Natural killer cell (primary cell): ENCODE data around the gene ANGPTL4. TPM values are rescaled to one million over a fixed set of nuclear protein-coding genes. Genes with fewer than 3 reads are reported as not detected.
"Not testable (repeated sequence)": the region's sequence is repeated elsewhere in the genome, so short reads cannot be mapped to it uniquely, and the experiment has no call there.

ENCODE experiments used
- ATAC-seq, 3 donors: fragments of 150-1000 bp in 2 of 3; fragments of 200-7000 bp in 1 of 3; cut with Tn5 transposase; 1 replicate in 1 of 3; 2 replicates in 2 of 3; pipeline ENCODE4 v1.10.0; 2021; ENCODE audit warnings: mild to moderate bottlenecking in 2 of 3, moderate library complexity in 2 of 3
- DNase-seq, 2 donors: peaks; one replicate each; pipeline versions ENCODE4 v3.0.0 to v3.0.0-alpha.2; 2013 to 2021; ENCODE audit warnings: mixed read lengths in 1 of 2
- H3K27ac ChIP-seq: one replicate; pipeline ENCODE4 v1.5.1; 2013; ENCODE audit warnings: mild to moderate bottlenecking, low read length
- H3K27me3 ChIP-seq: one replicate; pipeline ENCODE4 v1.6.1; 2013; ENCODE audit warnings: low read length; ENCODE audit not compliant: control insufficient read depth, insufficient read depth
- H3K36me3 ChIP-seq: one replicate; pipeline ENCODE4 v1.6.1; 2013; ENCODE audit warnings: low read length; ENCODE audit not compliant: control insufficient read depth, insufficient read depth
- H3K4me1 ChIP-seq: one replicate; pipeline ENCODE4 v1.6.1; 2013; ENCODE audit warnings: low read length; ENCODE audit not compliant: control insufficient read depth, insufficient read depth
- H3K4me3 ChIP-seq: one replicate; pipeline ENCODE4 v1.5.1; 2013; ENCODE audit warnings: low read length
- H3K9me3 ChIP-seq: one replicate; pipeline ENCODE4 v1.6.1; 2013; ENCODE audit warnings: low read length; ENCODE audit not compliant: control insufficient read depth, insufficient read depth
- H3K27ac Mint-ChIP-seq, 2 donors: one replicate each; pipeline ENCODE4 v1.8.0; 2022; ENCODE audit warnings: mild to moderate bottlenecking in 2 of 2, mixed read lengths in 2 of 2, moderate library complexity in 1 of 2
- H3K27me3 Mint-ChIP-seq, 2 donors: one replicate each; pipeline ENCODE4 v1.8.0; 2022; ENCODE audit warnings: low read depth in 2 of 2, mixed read lengths in 2 of 2
- H3K36me3 Mint-ChIP-seq: one replicate; pipeline ENCODE4 v1.8.0; 2022; ENCODE audit warnings: mixed read lengths
- H3K4me1 Mint-ChIP-seq, 2 donors: one replicate each; pipeline ENCODE4 v1.8.0; 2022; ENCODE audit warnings: mixed read lengths in 2 of 2
- H3K4me3 Mint-ChIP-seq: one replicate; pipeline ENCODE4 v1.8.0; 2022; ENCODE audit warnings: mild to moderate bottlenecking, moderate library complexity, mixed read lengths
- H3K9me3 Mint-ChIP-seq, 2 donors: one replicate each; pipeline ENCODE4 v1.8.0; 2022; ENCODE audit warnings: mixed read lengths in 2 of 2
- CTCF ChIP-seq: fragments of 200-600 bp; IDR thresholded peaks from one replicate; pipeline ENCODE4 v1.8.0; 2022; ENCODE audit warnings: antibody characterized with exemption
- WGBS: methylation state at CpG from one replicate; pipeline ENCODE4 v1.1.7; 2013; ENCODE audit warnings: missing lambda C conversion rate; ENCODE audit not compliant: insufficient coverage; 5-methylcytosine and 5-hydroxymethylcytosine counted together
- intact Hi-C: fragments of 100-400 bp; cut with micrococcal nuclease; formaldehyde crosslinking; loops from one replicate; pipeline ENCODE4 v1.14.2; 2022
- total RNA-seq, 4 donors: library from RNA; stranded (reverse); fragments of 120-200 nt in 1 of 4; gene quantifications; one replicate each; pipeline versions ENCODE4 v1.2.3 to v1.2.4, GENCODE V29; 2013 to 2022

ANGPTL4 gene
- total RNA-seq, 3 donors from 2014 or later (not counting 1 experiment from before 2014, with no cell fraction given): not detected

- WGBS: 46% methylated on average over 9 of the region's 10 CpGs
Observed at GRCh38 chr19:8352134-8352827, 11.7 kb upstream of the ANGPTL4 start.

GRCh38 chr19:8352845-8353244, 11.1 kb upstream of the ANGPTL4 start:
- H3K27me3 Mint-ChIP-seq: peaks cover 15 to 18% of the 10 kb centered on the region in 2 donors
- H3K4me3 Mint-ChIP-seq, ATAC-seq, H3K36me3 Mint-ChIP-seq, H3K9me3 Mint-ChIP-seq, H3K9me3 ChIP-seq, H3K4me3 ChIP-seq, H3K36me3 ChIP-seq, H3K27ac ChIP-seq, H3K4me1 ChIP-seq, DNase-seq, H3K27me3 ChIP-seq, H3K4me1 Mint-ChIP-seq, H3K27ac Mint-ChIP-seq: not testable (repeated sequence)
- intact Hi-C loops: loop anchor here (2.0 to 5.0 kb wide), 2 partner anchors 229 to 290 kb away; no protein-coding TSS in a partner anchor
- WGBS: 76% methylated on average over 5 of the region's 5 CpGs

More at GRCh38 chr19:8352134-8352827, 11.7 kb upstream of the ANGPTL4 start:
- H3K27ac ChIP-seq: no peak overlapping the region
- Mint-ChIP-seq H3K4me3 (no peak overlapping the region), H3K36me3 (no peaks in the 10 kb centered on the region), H3K27ac (no peak overlapping the region), H3K9me3 (no peaks in the 10 kb centered on the region), H3K4me1 (peaks cover 4 to 5% of the 10 kb centered on the region in 2 donors), H3K27me3 (peaks cover 15 to 18% of the 10 kb centered on the region in 2 donors)
- H3K9me3 ChIP-seq: no peaks in the 10 kb centered on the region
- TF ChIP-seq CTCF: no peak
- no peaks in the 10 kb centered on the region for H3K36me3 ChIP-seq
- intact Hi-C loops: loop anchor here (2.0 to 5.0 kb wide), 2 partner anchors 230 to 291 kb away; no protein-coding TSS in a partner anchor
- no peak for ATAC-seq
- H3K4me1 ChIP-seq: peaks cover 9% of the 10 kb centered on the region
- H3K27me3 ChIP-seq: peaks cover 6% of the 10 kb centered on the region
- no peak overlapping the region for H3K4me3 ChIP-seq
- DNase-seq: no peak

DNA sequence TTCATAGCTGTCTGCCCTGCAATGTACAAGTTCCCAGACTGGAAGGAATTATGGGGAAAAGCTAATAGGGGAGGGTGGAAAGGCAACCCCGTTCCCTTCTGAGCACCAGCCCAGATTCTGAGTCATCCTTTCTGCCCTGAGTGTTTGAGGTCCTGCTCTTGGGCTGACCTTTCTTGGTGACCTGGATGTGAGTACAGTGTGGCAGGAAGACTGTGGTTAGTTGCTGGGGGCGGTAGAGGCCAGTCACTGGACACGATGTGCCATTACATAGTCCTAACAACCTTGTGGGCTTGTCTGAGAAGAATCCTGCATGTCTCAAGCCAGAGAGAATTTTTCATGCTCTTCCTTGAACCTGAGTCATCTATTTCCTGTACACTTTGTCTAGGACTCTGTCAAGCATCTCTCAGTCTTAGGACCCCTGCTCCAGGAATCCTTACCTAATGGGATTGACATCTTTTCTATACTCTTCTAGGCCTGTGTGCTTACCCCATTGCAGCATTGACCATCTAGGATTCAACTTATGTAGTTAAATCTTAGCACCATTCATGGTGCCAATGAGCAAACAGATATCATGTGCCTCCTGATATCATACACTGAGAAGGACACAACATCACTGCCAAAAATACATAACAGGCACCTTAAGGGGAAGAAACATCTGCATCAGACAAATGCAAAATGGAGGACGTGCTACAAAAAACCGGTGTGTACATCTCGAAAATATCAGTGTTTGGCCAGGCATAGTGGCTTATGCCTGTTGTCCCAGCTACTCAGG, 8.1 kb upstream of the ANGPTL4 start:
- H3K27me3 Mint-ChIP-seq: peaks cover 10 to 16% of the 10 kb centered on the region in 2 donors
- no peak overlapping the region for H3K27ac Mint-ChIP-seq
- no peak for DNase-seq
- TF ChIP-seq CTCF: no peak
- Histone ChIP-seq H3K4me3 (no peak overlapping the region), H3K9me3 (no peaks in the 10 kb centered on the region), H3K4me1 (peaks cover 9% of the 10 kb centered on the region), H3K27ac (no peak overlapping the region), H3K27me3 (peaks cover 6% of the 10 kb centered on the region), H3K36me3 (no peaks in the 10 kb centered on the region)
- H3K4me3 Mint-ChIP-seq: no peak overlapping the region
- H3K4me1 Mint-ChIP-seq: peaks cover 4 to 5% of the 10 kb centered on the region in 2 donors
- H3K36me3 Mint-ChIP-seq: no peaks in the 10 kb centered on the region
- WGBS: 62% methylated on average over 6 of the region's 6 CpGs
- H3K9me3 Mint-ChIP-seq: no peaks in the 10 kb centered on the region
- peak; percentile 33 to 50 (median 38) for ATAC-seq
- intact Hi-C loops: no loop called here

DNA sequence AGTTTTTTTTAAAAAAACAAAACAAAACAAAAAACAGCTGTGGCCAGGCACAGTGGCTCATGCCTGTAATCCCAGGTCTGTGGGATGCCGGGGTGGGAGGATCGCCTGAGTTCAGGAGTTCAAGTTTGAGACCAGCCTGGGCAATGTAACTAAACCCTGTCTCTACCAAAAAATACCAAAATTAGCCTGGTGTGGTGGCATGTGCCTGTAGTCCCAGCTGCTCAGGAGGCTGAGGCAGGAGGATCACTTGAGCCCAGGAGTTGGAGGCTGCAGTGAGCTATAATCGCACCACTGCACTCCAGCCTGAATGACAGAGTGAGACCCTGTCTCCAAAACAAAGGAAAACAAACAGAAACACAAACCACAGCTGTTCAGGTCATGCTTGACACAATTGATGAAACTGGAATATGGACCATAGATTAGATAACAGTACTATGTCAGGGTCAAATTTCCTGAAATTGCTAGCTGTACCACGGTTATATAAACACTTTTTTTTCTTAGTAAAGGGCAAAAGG, 6.9 kb upstream of the ANGPTL4 start:
- intact Hi-C loops: no loop called here
- peaks cover 5% of the 10 kb centered on the region for H3K27me3 ChIP-seq
- H3K4me3 ChIP-seq: no peak overlapping the region

More for the DNA sequence above, 6.9 kb upstream of the ANGPTL4 start:
- DNase-seq (no peak), ATAC-seq (no peak)
- H3K9me3 ChIP-seq: no peaks in the 10 kb centered on the region
- 77% methylated on average over 4 of the region's 4 CpGs for WGBS
- Mint-ChIP-seq H3K4me3 (no peak overlapping the region), H3K27me3 (peaks cover 0 to 10% of the 10 kb centered on the region in 2 donors), H3K36me3 (no peaks in the 10 kb centered on the region), H3K9me3 (no peaks in the 10 kb centered on the region), H3K27ac (no peak overlapping the region), H3K4me1 (peaks cover 4 to 5% of the 10 kb centered on the region in 2 donors)
- H3K36me3 ChIP-seq: no peaks in the 10 kb centered on the region
- TF ChIP-seq CTCF: no peak
- no peak overlapping the region for H3K27ac ChIP-seq
- H3K4me1 ChIP-seq: peaks cover 9% of the 10 kb centered on the region
